Stimulated activated CD4-positive, alpha-beta T cell treated with anti-CD3 and anti-CD28 coated beads, Interleukin-2, amount 100 ng/mL, for 24 hours (primary cell): ENCODE results near the gene POU2F1.
"Not testable (repeated sequence)": the region's sequence is repeated elsewhere in the genome, so short reads cannot be mapped to it uniquely, and the experiment has no call there.

ENCODE experiments used
- DNase-seq, 2 donors: peaks; one replicate each; pipeline ENCODE4 v3.0.0-alpha.2; 2020

Gene POU2F1

DNA sequence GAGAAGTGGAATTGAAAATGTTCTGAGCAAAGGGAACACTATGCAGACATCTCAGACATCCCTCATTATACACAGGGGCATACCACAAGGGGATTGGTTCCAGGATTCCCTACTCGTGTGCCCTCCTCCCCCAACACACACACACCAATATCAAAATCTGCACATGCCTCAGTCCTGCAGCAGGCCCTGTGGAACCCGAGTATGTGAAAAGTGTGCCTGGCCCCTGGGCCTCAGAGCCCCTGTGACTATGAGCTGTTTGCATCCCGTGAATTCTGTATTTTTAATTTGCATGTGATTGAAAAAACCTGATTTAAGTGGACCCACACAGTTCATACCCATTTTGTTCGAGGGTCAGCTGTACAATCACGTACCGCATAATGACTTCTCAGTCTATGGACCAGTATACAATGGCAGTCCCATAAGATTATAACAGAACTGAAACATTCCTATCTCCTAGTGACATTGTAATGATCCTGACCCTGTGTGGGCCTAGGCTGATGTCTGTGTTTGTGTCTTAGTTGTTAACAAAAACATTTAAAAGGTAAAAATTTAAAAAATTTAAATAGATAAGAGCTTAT is 11.3 kb downstream of the POU2F1 start:
- no peak for DNase-seq

GRCh38 chr1:167232801-167233200 is 12.1 kb downstream of the POU2F1 start:
- DNase-seq = no peak

GRCh38 chr1:167233373-167233772 is 12.7 kb downstream of the POU2F1 start:
- no peak for DNase-seq

DNA sequence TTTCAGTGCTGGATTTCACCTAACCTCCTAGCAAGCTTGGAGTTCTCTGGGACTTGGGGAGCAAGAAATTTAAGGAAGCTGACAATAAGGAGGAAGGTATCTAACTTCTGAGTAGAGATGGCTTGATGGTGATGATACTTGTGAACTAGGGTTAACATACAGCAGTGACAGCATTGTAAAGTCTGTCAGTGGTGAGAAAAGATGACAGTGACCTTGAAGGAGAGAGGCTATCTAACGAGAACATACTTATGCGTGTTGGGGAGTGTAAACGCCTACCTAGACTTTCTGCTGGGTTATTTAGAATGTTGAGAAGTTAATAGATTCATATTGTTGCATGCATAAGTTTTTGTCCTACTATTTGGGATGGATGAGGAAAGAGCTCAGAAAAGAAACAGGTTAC is 16.3 kb downstream of the POU2F1 start:
- DNase-seq = no peak

DNA sequence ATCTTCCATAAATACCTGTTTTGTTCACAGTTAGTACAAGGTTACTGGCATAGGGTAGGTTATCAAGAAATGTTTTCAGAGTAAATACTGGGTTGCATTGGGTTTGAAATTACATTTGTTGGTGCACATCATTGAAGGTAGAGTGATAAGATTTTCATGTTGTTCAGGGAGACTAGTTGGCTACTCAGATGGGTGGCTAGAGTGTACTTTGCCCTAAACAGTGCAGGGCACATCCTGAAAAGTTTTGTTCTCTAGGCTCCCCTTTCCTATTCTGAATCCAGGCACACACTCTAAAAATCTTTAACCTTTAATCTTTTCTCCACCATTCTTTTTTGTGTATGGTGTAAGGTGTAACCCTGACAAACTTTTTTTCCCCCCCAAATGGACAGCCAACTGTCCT is 18.0 kb downstream of the POU2F1 start:
- DNase-seq = no peak

- DNase-seq = no peak
Measured at GRCh38 chr1:167239257-167239656, 18.6 kb downstream of the POU2F1 start.

GRCh38 chr1:167244244-167244643 is 23.6 kb downstream of the POU2F1 start:
- DNase-seq = no peak

DNA sequence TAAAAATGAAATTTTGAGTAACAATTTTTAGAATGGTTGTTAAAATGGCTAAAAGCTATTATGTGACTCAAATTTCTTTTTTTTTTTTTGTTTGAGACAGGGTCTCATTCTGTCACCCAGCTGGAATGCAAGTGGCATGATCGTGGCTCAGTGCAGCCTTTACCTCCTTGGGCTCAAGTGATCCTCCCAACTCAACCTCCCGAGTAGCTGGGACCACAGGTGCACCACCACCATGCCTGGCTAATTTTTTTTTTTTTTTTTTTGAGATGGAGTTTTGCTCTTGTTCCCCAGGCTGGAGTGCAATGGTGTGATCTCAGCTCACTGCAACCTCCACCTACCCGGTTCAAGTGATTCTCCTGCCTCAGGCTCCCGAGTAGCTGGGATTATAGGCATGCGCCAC is 24.5 kb downstream of the POU2F1 start:
- not testable (repeated sequence) for DNase-seq

DNA sequence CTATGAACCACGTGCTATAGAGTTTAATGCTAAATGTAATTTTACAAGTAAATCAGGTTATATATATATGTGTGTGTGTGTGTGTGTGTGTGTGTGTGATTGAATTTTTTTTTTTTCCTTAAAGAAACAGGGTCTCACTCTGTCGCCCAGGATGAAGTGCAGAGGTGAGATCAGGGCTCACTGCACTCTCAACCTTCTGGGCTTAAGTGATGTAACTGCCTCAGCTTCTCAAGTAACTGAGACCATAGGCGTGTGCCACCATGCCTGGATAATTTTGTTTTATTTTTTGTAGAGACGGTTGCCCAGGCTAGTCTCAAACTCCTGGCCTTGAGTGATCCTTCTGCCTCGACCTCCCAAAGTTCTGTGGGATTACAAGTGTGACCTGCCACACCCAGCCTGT is 26.3 kb downstream of the POU2F1 start:
- DNase-seq = no peak

- DNase-seq = no peak
Measured at GRCh38 chr1:167247754-167248153, 27.1 kb downstream of the POU2F1 start.

- no peak for DNase-seq
Measured at GRCh38 chr1:167248707-167249642, 28.3 kb downstream of the POU2F1 start.

- no peak for DNase-seq
Measured at GRCh38 chr1:167249702-167250101, 29.0 kb downstream of the POU2F1 start.

- no peak for DNase-seq
Measured at GRCh38 chr1:167250482-167250881, 29.8 kb downstream of the POU2F1 start.

GRCh38 chr1:167251472-167251871 is 30.8 kb downstream of the POU2F1 start:
- DNase-seq = no peak

DNA sequence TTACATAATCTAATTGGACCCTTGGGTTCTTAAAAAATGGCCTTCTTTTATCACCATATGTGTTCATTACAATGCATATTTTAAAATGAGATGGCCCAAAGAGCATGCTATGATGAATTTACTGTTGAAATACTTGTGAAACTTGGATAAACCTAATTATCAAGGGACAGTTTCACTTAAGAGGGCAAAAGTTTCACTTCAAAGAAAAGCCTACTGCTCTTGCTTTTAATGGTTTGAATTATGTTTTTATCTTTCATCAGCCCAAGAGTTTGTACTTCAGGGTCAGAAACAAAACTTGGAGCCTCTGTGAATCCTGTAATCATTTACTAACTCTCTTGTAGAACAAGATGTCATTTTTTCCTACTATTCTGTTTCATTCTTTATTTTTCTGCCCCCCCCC is 32.3 kb downstream of the POU2F1 start:
- no peak for DNase-seq

- DNase-seq = no peak
Measured at GRCh38 chr1:167258858-167259257, 38.2 kb downstream of the POU2F1 start.

- no peak for DNase-seq
Measured at GRCh38 chr1:167262836-167263235, 42.1 kb downstream of the POU2F1 start.

DNA sequence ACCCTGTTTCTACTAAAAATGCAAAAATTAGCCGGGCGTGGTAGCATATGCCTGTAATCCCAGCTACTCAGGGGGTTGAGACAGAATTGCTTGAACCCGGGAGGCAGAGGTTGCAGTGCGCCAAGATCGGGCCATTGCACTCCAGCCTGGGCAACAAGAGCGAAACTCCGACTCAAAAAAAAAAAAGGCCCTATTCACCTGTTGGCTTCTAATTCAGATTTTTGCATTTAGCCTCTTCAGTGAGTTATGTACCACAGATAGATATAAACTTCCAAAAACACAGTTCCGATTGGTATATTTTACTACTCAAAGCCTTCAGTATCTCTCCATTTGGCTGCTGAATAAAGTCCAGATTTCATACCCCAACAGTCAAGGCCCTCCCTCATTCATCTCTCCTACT is 42.7 kb downstream of the POU2F1 start:
- DNase-seq = no peak

DNA sequence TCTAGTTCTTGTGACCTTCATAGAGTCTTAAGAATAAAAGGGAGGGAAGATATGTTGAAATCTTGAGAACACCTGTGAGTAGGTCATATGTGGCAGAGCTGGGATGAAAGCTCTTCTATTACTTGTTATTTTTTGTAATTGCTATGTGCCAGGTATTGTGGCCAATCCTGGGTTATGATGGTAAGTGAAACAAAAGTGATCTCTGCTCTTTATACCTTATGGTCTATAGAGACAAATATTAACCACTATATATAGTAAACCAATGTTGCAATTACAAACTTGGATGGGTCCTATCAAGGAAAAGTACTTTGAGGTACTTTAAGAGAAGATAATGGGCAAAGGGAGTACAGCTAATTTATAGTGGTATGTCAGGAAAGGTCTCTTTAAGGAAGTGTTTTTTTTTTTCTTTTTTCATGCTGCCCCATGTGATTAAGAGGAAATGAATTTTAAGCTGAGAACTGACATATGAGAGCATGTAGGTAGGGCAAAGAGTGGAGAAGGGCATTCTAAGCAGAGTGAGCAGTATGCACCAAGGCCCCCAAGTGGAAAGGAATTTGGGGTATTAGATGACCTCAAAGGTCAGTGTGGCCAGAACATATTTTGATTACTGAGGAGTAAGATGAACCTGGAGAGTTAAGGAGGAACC is 43.3 kb downstream of the POU2F1 start:
- DNase-seq = no peak

- no peak for DNase-seq
Measured at GRCh38 chr1:167266965-167267364, 46.3 kb downstream of the POU2F1 start.

- DNase-seq = no peak
Measured at GRCh38 chr1:167268347-167268787, 47.7 kb downstream of the POU2F1 start.

- DNase-seq = no peak
Measured at GRCh38 chr1:167270349-167271092, 49.8 kb downstream of the POU2F1 start.

- no peak for DNase-seq
Measured at GRCh38 chr1:167272369-167272957, 51.8 kb downstream of the POU2F1 start.
